ENCODE measurements around the gene POLR3B. TPM values are rescaled to one million over a fixed set of nuclear protein-coding genes. Genes with fewer than 3 reads are reported as not detected.
"Not testable (repeated sequence)": the region's sequence is repeated elsewhere in the genome, so short reads cannot be mapped to it uniquely, and the experiment has no call there.

The POLR3B gene
- polyA plus RNA-seq, 1 donor: 6.5 TPM

DNA sequence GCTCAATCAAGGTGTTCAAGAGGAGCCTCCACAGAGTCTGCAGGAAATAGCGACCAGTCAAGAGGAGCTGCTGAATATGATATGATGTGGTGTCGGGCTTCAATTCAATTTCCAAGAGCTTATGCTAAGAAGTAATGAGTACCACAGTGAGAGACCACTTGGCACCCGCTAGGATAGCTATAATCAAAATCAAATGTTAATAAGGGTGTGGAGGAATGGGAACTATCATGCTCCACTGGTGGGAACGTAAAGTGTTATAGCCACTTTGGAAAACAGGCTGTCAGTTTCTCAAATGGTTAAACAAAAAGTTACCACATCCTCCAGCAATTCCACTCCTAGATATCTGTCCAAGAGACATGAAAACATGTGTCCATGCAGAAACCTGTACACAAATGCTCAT lies 6.7 kb downstream of the POLR3B start:
- H3K36me3 ChIP-seq (ENCODE audit: control insufficient read depth, insufficient read depth, low read length): peaks cover 3% of the 10 kb centered on the region
- H3K4me3 ChIP-seq (ENCODE audit: low read length): no peak overlapping the region
- no peaks in the 10 kb centered on the region for H3K27me3 ChIP-seq (ENCODE audit: control insufficient read depth, insufficient read depth, low read length)
- H3K9me3 ChIP-seq (ENCODE audit: control insufficient read depth, low read depth, low read length): no peaks in the 10 kb centered on the region
- no peak for DNase-seq
- peaks cover 10% of the 10 kb centered on the region for H3K4me1 ChIP-seq (ENCODE audit: control insufficient read depth, insufficient read depth, low read length)
- WGBS (ENCODE audit: insufficient coverage, low lambda C conversion rate): 88% methylated on average over 1 of the region's 4 CpGs
- H3K27ac ChIP-seq (ENCODE audit: low read length): no peak overlapping the region

DNA sequence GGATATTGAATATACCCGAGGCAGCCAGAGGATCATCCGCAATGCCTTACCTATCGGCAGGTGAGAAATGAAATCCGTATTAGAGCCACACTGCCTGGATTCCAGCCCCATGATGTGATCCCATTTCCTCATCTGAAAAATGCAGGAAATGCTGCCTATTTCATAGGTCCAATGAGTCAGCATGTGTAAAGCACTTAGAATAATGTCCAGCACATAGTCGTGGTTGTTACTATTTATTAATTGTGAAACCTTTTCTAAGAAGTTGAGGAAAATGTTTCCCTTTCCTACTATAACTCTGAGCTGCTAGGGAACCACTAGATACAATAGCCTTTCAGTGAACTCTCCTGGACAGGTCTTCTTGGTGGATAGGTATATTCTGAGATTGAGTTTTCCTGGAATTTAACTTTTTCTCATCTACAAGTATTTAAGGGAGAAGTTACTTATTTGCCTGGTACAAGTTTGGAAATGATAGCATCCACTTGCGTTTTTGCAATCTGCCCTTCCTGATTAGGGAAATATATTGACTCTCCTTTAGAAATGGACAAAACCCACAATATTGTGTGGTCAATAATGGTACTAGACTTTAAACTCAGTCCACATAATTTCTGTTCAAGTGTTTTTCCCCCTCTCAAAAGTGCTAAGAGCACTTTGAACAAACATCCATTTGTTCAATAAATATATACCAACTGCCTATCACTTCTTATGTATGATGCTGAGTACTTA lies 12.2 kb downstream of the POLR3B start:
- DNase-seq: no peak
- H3K9me3 ChIP-seq (ENCODE audit: control insufficient read depth, low read depth, low read length): peaks cover 7% of the 10 kb centered on the region
- no peak overlapping the region for H3K27ac ChIP-seq (ENCODE audit: low read length)
- no CpG with 5 or more reads among the region's 6 CpGs for WGBS (ENCODE audit: insufficient coverage, low lambda C conversion rate)
- peaks cover 11% of the 10 kb centered on the region for H3K36me3 ChIP-seq (ENCODE audit: control insufficient read depth, insufficient read depth, low read length)
- no peak overlapping the region for H3K4me3 ChIP-seq (ENCODE audit: low read length)
- no peaks in the 10 kb centered on the region for H3K4me1 ChIP-seq (ENCODE audit: control insufficient read depth, insufficient read depth, low read length)
- no peaks in the 10 kb centered on the region for H3K27me3 ChIP-seq (ENCODE audit: control insufficient read depth, insufficient read depth, low read length)

DNA sequence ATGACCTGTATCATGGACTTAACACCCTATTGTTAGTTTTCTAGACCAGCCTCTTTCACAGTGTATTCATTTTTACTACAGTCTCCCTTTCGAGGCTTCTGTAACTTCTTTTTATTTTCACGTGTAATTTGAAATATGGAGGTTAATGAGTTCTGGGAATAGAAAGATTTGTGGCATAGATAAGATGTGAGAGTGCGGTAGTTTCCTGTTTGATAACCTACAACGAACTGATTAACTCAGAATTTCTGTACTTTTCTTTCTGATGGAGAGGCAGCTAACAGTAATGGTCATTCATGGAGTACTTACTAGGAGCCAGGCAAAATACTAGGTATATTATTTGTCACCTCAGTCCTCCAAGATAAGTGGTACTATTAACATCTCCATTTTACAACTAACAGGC lies 21.2 kb downstream of the POLR3B start:
- Histone ChIP-seq H3K9me3 (ENCODE audit: control insufficient read depth, low read depth, low read length) (peaks cover 7% of the 10 kb centered on the region), H3K27ac (ENCODE audit: low read length) (no peak overlapping the region), H3K36me3 (ENCODE audit: control insufficient read depth, insufficient read depth, low read length) (no peaks in the 10 kb centered on the region), H3K4me1 (ENCODE audit: control insufficient read depth, insufficient read depth, low read length) (no peaks in the 10 kb centered on the region), H3K27me3 (ENCODE audit: control insufficient read depth, insufficient read depth, low read length) (no peaks in the 10 kb centered on the region), H3K4me3 (ENCODE audit: low read length) (no peak overlapping the region)
- DNase-seq: no peak
- WGBS (ENCODE audit: insufficient coverage, low lambda C conversion rate): 33% methylated on average over 2 of the region's 4 CpGs

DNA sequence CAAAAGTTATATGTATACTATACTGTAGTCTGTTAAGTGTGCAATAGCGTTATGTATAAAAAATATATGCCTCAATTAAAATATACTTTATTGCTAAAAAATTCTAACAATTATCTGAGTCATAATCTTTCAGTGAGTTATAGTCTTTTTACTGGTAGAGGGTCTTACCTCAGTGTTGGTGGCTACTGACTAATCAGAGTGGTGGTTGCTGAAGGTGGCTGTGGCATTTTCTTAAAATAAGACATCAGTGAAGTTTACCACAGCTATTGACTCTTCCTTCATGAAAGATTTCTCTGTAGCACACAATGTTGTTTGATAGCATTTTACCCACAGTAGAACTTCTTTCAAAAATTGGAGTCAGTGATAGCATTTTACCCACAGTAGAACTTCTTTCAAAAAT lies 23.4 kb downstream of the POLR3B start:
- 100% methylated on average over 1 of the region's 1 CpG for WGBS (ENCODE audit: insufficient coverage, low lambda C conversion rate)
- Histone ChIP-seq H3K27me3 (ENCODE audit: control insufficient read depth, insufficient read depth, low read length) (no peaks in the 10 kb centered on the region), H3K4me3 (ENCODE audit: low read length) (no peak overlapping the region), H3K9me3 (ENCODE audit: control insufficient read depth, low read depth, low read length) (no peaks in the 10 kb centered on the region), H3K36me3 (ENCODE audit: control insufficient read depth, insufficient read depth, low read length) (no peaks in the 10 kb centered on the region), H3K27ac (ENCODE audit: low read length) (no peak overlapping the region), H3K4me1 (ENCODE audit: control insufficient read depth, insufficient read depth, low read length) (no peaks in the 10 kb centered on the region)
- no peak for DNase-seq

DNA sequence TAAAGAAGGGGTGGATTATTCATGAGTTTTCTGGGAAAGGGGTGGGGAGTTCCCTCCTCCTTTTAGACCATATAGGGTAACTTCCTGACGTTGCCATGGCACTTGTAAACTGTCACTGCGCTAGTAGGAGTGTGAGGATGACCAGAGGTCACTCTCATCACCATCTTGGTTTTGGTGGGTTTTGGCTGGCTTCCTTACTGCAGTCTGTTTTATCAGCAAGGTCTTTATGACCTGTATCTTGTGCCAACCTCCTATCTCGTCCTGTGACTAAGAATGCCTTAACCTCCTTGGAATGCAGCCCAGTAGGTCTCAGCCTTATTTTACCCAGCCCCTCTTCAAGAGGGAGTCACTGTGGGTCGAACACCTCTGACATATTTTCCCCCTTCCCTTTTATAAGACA lies 24.3 kb downstream of the POLR3B start:
- WGBS (ENCODE audit: insufficient coverage, low lambda C conversion rate): no CpG with 5 or more reads among the region's 4 CpGs
- not testable (repeated sequence) for H3K9me3 ChIP-seq (ENCODE audit: control insufficient read depth, low read depth, low read length)

DNA sequence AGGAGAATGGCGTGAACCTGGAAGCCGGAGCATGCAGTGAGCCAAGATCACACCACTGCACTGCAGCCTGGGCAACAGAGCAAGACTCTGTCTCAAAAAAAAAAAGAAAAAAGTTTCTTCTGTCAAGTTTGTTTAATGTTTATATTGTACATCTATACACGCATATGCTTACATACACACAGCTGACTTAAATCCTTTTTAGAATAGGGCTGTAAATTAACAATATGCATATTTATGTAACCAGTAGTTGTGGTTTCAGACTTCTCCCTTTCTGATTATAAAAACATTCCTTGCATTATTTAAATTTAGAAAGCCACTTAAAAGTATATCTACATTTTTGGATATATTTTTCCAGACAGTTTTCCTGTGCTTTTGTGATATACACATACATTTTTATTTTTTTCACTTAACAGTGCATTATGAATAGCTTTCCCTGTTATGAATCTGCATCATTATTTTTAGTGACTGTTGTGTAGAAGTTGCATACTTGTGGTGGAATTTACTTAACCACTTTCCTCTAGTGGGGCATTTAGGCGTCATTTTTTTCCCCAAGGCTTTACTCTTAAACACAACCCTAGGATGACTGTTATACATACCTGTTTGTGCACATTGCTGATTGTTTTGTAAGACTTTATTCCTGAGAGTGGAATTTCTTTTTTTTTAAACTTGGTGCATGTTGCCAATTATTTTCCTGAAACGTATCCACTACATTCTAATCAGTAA lies 29.4 kb downstream of the POLR3B start:
- WGBS (ENCODE audit: insufficient coverage, low lambda C conversion rate): 100% methylated on average over 1 of the region's 5 CpGs
- Histone ChIP-seq H3K9me3 (ENCODE audit: control insufficient read depth, low read depth, low read length) (no peaks in the 10 kb centered on the region), H3K27ac (ENCODE audit: low read length) (no peak overlapping the region), H3K4me1 (ENCODE audit: control insufficient read depth, insufficient read depth, low read length) (no peaks in the 10 kb centered on the region), H3K27me3 (ENCODE audit: control insufficient read depth, insufficient read depth, low read length) (no peaks in the 10 kb centered on the region), H3K36me3 (ENCODE audit: control insufficient read depth, insufficient read depth, low read length) (no peaks in the 10 kb centered on the region), H3K4me3 (ENCODE audit: low read length) (no peak overlapping the region)
- no peak for DNase-seq

More for the DNA sequence above, 24.3 kb downstream of the POLR3B start:
- DNase-seq; H3K4me1 ChIP-seq (ENCODE audit: control insufficient read depth, insufficient read depth, low read length); H3K27me3 ChIP-seq (ENCODE audit: control insufficient read depth, insufficient read depth, low read length); H3K4me3 ChIP-seq (ENCODE audit: low read length); H3K36me3 ChIP-seq (ENCODE audit: control insufficient read depth, insufficient read depth, low read length); H3K27ac ChIP-seq (ENCODE audit: low read length): not testable (repeated sequence)

DNA sequence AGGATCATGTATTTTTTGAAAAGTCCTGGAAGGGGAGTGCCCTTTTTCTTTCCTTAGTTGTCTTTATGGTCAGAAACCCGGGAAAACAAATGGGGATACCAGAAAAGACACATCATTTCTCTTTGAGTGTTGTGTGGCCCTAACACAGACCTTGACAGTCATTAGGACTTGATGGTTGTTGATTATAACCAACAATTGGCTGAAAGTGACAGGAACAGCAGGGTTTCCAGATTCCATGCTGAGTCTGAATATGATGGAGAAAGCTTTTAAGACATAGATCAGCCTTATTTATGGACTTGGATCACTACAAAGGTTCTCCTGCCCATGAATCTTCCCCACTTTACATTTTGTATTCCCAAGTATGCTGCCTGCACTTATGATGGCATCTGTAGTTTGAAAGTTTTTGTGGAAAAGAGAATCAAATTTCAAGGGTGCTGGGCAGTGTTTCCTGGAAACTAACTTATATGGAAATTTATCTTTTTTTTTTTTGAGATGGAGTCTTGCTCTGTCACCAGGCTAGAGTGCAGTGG lies 30.4 kb downstream of the POLR3B start:
- no peaks in the 10 kb centered on the region for H3K9me3 ChIP-seq (ENCODE audit: control insufficient read depth, low read depth, low read length)
- 60% methylated on average over 1 of the region's 1 CpG for WGBS (ENCODE audit: insufficient coverage, low lambda C conversion rate)
- H3K27ac ChIP-seq (ENCODE audit: low read length): no peak overlapping the region
- H3K36me3 ChIP-seq (ENCODE audit: control insufficient read depth, insufficient read depth, low read length): peaks cover under 1% of the 10 kb centered on the region
- no peak for DNase-seq
- no peaks in the 10 kb centered on the region for H3K4me1 ChIP-seq (ENCODE audit: control insufficient read depth, insufficient read depth, low read length)
- no peaks in the 10 kb centered on the region for H3K27me3 ChIP-seq (ENCODE audit: control insufficient read depth, insufficient read depth, low read length)
- no peak overlapping the region for H3K4me3 ChIP-seq (ENCODE audit: low read length)

DNA sequence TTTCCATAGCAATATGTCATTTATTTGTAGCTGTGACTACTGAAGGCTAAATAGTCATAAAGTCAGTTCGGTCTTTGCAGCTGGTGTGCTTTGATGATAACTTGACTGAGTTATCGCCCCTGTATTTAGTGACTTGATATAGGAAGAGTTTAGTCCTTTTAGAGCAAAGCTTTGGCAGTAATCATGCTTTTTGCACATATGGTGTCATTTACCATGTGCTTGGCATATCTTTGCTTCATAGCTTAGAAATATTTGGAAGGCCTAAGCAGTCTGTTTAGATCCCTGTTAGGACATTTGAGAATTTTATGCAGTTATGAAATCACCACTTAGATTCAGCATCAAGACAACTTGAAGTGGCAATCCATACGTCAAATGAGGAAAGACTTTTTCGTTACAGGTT lies 31.6 kb downstream of the POLR3B start:
- no peaks in the 10 kb centered on the region for H3K4me1 ChIP-seq (ENCODE audit: control insufficient read depth, insufficient read depth, low read length)
- DNase-seq: no peak
- no peak overlapping the region for H3K27ac ChIP-seq (ENCODE audit: low read length)
- H3K27me3 ChIP-seq (ENCODE audit: control insufficient read depth, insufficient read depth, low read length): no peaks in the 10 kb centered on the region
- H3K4me3 ChIP-seq (ENCODE audit: low read length): no peak overlapping the region
- 100% methylated on average over 1 of the region's 4 CpGs for WGBS (ENCODE audit: insufficient coverage, low lambda C conversion rate)
- peaks cover 10% of the 10 kb centered on the region for H3K36me3 ChIP-seq (ENCODE audit: control insufficient read depth, insufficient read depth, low read length)
- no peaks in the 10 kb centered on the region for H3K9me3 ChIP-seq (ENCODE audit: control insufficient read depth, low read depth, low read length)

DNA sequence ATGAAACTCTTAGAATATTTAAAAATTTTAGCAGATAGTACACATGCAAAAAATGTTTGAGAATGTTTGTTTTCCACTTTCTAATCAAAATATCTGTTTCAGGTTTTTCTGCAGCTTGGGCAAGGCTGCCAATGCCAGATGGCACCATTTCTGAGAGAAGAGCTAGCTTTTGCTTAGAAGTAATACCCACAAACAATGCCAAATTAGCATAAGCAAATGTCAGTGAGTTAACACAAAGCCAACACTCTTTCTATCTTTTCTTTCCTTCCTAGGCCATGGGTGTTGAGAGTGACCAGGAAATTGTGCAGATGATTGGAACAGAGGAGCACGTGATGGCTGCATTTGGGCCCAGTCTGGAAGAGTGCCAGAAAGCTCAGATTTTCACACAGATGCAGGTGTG lies 35.2 kb downstream of the POLR3B start:
- H3K9me3 ChIP-seq (ENCODE audit: control insufficient read depth, low read depth, low read length): peaks cover 1% of the 10 kb centered on the region
- H3K27ac ChIP-seq (ENCODE audit: low read length): no peak overlapping the region
- no peaks in the 10 kb centered on the region for H3K4me1 ChIP-seq (ENCODE audit: control insufficient read depth, insufficient read depth, low read length)
- H3K27me3 ChIP-seq (ENCODE audit: control insufficient read depth, insufficient read depth, low read length): no peaks in the 10 kb centered on the region
- DNase-seq: no peak
- peaks cover 20% of the 10 kb centered on the region for H3K36me3 ChIP-seq (ENCODE audit: control insufficient read depth, insufficient read depth, low read length)
- no CpG with 5 or more reads among the region's 1 CpG for WGBS (ENCODE audit: insufficient coverage, low lambda C conversion rate)
- H3K4me3 ChIP-seq (ENCODE audit: low read length): no peak overlapping the region

DNA sequence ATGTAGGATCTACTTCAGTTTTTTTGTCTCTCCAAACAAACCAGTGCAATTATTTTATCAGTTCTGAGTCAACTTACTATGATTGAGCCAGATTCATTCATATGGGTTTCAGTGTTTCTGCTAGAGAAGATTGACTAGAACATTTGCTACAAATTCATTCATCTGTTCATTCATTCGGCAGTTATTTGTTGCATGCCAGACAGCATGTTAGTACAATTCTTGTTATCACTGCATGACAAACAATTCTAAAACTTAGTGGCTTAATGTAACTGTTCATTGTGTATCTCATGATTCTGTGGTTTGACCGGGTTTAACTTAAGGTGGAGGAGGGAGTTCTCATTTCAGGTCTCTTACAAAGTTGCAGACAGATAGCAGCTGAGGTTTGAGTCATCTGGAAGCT lies 52.3 kb downstream of the POLR3B start:
- no CpG with 5 or more reads among the region's 2 CpGs for WGBS (ENCODE audit: insufficient coverage, low lambda C conversion rate)
- no peaks in the 10 kb centered on the region for H3K27me3 ChIP-seq (ENCODE audit: control insufficient read depth, insufficient read depth, low read length)
- DNase-seq: no peak
- H3K27ac ChIP-seq (ENCODE audit: low read length): no peak overlapping the region
- peaks cover 9% of the 10 kb centered on the region for H3K36me3 ChIP-seq (ENCODE audit: control insufficient read depth, insufficient read depth, low read length)
- H3K9me3 ChIP-seq (ENCODE audit: control insufficient read depth, low read depth, low read length): no peaks in the 10 kb centered on the region
- no peaks in the 10 kb centered on the region for H3K4me1 ChIP-seq (ENCODE audit: control insufficient read depth, insufficient read depth, low read length)
- H3K4me3 ChIP-seq (ENCODE audit: low read length): no peak overlapping the region
